ENCODE results near the gene BRD3OS.
"Not testable (repeated sequence)": the region's sequence is repeated elsewhere in the genome, so short reads cannot be mapped to it uniquely, and the experiment has no call there.

BRD3OS gene, protein sequence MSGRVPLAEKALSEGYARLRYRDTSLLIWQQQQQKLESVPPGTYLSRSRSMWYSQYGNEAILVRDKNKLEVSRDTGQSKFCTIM

DNA sequence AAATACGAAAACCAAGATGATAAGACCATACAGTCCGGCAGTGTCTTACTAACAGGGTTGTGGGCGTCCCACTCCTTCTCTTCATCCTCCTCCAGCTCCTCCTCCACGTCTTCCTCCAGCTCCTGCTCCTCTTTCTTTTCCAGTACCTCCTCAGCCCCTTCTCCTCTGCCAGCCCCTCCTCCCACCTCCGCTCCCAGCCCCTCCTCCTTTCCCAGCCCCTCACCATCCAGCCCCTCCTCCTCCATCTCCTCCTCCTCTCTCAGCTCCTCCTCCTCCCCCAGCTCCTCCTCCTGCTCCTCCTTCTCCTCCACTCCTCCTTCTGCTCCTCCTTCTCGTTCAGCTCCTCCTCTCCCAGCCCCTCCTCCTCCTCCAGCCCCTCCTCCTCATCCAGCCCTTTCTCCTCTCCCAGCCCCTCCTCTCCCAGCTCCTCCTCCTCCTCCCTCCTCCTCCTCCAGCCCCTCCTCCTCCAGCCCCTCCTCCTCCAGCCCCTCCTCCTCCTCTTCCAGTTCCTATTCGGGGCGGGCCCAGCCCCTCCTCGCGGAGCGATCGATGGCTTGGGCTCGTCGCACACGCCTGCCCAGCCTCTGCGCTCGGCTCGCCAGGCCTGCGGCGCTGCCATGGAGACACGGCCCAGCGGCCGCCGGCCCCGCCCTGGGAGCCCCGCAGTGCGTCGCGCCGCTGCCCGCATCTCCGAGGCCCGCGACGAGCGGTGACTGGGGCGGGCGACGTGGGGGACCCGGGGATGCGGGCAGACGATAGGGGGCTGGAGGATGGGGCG is at the start of gene BRD3OS:
TSS of gene BRD3OS (plus strand) at position 654 of the 778 bp plus-strand sequence. CDS start 1,267 bp downstream, outside the sequence.
- DNase-seq = peak; percentile 90

DNA sequence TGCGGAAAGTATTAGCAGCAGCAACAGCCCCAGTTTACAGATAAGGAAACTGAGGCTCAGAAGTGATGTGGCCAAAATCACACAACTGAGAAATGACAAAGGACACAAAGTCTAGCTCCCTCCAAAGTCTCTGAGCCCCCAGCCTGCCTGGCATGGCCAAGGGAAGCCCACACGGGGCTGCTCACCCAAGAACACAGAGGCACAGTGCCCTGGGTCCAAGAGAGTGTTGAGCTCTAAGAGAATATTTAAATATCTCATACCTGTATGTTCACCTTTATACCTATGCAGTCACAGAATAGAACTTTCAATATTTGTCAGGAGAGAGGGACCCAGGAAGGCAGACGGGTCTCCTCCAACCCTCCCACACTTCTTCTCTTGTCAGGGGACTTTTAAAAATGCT is 49.8 kb upstream of the BRD3OS start:
- no peak for DNase-seq

DNA sequence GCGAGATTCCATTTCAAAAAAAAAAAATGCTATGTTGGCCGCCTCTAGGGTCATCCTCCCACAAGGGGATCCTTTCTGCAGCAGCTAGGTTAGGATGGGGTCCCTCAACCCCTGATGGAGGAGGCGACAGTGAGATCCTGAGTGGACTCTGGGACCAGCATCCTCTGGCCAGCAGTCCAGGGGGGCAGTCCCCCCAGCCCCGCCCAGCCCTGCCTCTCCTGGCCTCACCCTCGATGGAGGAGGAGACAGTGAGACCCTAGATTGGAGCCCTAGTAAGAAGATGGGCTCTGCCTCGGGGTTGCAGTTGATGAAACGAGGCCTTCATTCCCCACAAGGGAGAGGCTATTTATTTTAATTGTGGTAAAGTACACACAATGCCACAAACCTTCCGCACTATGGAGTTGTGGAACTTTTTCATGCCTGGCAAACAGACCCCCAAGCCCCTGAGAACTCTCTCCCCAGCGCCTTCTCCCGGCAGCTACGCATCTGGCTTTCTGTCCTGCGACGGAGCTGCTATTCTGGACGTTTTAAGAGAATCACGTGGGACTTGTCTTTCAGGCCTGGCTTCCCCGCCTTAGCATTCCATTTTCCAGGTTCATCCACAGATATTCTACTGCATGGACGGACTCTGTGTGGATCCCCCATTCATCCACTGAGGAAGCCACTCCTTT is 49.0 kb upstream of the BRD3OS start:
- no peak for DNase-seq

DNA sequence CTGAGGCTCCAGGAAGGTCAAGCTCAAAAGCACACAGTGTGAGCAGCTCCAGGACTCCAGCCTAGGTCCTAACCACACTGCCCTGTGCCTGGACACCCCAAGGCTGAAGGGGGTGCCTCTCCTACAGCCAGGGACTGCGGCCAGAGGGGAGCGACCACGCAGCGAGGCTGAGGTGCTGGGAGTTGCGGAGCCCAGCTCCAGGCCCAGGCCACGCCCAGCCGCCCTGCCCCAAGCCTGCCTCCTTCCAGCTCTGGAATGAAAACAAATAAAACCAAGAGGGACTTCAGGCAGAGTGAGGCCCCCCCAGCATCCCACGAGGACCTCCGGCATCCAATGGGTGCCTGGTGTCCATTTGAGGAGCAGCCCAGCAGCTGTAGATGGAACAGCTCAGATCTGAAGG is 48.4 kb upstream of the BRD3OS start:
- no peak for DNase-seq

DNA sequence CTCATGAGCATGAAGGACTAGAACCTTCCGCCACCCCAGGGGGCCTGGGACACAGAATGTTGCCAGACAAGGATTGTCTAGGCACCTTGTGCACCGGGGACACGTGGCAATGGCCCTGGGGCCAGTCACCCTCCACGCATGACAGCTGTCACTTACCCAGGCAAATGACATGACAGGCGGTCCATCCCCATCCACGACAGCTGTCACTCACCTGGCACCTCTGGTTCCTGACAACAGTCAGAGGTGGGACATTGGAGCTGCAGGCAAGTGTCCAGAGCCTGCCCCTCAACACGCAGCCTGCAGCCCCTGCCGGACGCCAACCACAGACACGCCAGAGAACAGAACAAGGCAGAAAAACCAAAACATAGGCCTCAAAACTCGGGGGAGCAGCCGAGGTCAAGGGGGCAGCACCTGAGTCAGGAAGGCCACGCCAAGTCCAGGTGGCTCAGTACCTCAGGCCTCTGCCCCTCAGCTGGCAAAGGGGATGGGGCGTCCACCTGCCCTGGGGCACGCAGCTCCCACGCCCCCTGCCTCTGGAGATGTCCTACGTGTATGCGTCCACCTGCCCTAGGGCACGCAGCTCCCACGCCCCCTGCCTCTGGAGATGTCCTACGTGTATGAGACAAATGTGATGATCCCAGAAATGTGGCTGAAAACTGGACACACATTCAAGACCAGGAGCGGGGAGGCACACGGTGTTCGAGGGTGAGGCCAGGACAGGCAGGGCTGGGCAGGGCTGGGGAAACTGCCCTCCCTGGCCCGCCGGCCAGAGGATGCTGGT is 47.7 kb upstream of the BRD3OS start:
- DNase-seq = no peak

DNA sequence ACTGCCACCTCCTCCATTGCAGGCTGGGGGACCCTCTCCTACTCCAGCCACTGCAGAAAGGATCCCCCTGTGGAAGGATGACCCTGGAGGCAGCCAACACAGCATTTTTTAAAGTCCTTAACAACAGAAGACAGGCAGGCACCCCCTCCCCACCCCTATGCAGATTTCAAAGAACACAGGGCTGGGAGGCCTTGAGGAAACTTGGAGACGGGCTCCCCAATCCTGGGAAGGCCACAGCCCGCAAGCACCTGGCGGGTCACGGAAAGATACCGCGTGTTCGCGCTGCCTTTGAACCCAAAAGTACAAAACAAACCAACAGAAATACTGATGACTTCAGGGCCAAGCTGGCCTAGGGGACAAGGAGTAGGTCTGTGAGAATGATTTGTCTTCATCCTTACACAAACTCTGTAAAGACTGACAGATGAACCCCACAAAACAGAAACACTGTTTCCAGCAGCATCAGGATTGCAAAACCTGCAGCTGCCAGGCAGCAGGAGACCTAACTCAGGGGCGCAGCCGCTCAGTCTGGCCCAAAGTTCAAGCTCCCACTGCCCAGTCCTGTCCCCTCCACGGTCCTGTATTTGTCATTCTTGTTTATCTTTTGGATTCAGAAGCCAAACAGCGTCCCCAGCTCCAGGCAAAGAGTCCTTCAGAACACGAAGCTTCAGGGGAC is 46.9 kb upstream of the BRD3OS start:
- no peak for DNase-seq

DNA sequence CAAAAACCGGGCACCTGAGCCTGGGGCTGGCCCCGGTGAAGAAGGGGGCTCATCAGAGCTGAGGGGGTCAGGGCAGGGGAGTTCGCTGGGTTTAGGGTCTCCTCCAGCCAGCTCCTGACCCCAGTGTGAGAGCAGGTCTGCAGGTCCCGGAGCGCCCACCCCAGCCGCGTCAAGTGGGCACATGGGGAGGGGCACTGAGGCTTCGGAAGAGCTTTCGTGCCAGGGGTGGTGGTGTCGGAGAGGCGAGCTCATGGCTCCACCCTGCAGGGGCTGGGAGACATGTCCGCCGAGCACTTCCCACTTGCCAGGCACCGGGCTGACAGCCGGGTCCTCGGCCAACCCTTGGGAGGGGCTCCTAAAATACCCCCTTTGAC is 46.4 kb upstream of the BRD3OS start:
- no peak for DNase-seq

DNA sequence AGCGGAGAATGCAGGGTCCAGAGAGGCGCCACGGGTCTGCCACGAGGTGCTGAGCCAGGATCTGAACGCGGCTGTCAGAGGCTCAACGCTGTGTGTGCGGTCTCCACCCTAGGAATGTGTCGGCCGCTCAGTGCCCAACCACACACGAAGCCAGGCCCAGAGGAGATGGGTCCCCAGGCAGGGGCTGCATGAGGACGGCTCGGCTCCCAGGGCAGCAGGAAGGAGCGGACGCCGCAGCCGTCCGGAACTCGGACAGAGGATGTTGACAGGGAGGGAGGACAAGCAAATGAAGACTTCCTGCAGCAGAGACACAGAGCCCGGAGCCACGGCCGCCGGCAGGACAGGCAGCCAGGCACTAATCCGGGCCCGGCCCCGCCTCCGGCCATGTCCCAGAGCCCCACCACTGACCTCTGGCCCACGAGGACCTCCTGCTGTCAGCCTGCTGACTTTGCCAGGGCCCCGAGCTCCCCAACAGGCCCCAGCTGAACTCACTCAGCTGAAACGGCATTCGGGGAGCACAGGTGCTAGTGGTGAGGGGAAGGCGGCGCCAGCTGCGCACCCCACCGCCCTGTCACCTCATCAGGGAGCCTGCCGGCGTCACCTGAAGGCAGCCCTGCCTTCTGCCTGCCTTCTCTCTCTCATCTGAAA is 45.9 kb upstream of the BRD3OS start:
- no peak for DNase-seq

DNA sequence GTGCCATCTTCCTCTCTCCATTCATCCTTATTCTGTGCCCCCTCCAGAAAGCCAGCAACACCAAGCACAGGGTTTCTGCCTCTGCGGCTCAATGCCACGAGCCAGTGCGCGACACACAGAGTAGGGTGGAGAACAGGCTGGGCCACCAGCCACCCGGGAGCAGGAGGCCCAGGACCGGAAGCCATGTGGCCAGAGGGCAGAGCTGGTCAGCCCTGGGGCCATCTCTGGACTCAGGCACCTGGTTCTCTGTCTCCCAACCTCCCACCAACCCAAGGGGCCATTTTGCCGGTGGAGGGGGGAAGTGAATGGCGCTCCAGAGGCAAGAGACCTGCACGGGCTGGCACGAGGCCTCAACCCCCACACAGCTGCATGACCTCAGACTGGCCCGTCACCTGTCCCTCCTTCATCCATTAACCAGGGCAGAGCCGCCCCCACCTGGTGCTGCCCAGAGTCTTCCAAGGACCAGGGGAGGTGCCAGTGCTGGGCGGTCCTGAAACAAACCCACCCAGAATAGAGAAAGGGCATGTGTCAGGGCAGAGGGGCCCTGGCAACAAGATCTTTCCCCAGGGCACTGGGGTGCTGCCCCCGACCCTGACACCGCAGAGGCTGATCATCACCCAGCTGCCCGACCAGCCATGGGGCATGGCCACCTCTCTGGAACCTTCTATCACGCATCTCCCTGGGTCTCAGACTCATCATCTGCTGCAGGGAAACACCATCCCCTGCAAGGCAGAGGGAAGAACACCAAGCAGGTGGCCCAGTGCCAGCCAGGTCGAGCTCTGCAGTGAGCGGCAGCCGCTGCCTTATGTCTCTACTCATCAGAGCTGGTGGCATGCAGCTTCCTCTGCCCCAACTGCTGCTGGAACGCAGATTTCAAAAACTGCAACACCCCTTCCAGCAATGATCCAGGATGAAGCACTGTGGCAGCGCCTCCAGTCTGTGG is 45.1 kb upstream of the BRD3OS start:
- no peak for DNase-seq

DNA sequence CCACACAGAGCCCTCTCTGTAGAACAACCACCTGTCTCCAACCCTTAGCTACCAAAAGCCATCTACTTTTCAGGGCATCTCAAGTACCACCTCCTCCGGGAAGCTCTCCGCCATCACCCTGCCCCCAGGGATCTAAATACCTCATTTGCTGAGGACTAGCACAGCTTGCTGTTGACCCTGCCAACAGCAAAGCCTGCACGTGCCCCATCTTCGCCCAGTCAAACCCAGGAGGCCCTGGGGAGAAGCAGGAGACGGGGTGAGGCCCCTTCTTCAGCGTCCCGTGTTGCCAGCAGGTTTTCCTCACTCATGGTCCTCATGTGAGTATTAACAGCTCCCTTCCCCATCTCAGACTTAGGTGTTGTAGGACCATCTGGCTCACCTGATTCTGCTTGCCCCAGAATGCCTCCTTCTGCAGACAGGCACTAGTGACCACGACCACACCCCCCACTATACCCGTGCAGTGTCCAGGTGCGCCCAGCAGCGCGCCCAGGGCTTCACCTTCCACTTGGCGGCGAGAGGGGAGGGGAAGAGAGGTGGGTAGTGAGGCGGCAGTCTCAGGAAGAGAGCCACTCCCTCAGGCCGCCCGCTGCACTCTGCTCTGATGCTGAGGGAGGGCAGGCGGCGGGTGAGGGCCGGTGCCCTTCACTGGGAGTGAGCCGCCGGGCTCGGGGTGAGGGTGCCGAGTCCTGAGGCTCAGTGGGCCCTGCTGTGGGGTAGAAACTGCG is 44.3 kb upstream of the BRD3OS start:
- no peak for DNase-seq

DNA sequence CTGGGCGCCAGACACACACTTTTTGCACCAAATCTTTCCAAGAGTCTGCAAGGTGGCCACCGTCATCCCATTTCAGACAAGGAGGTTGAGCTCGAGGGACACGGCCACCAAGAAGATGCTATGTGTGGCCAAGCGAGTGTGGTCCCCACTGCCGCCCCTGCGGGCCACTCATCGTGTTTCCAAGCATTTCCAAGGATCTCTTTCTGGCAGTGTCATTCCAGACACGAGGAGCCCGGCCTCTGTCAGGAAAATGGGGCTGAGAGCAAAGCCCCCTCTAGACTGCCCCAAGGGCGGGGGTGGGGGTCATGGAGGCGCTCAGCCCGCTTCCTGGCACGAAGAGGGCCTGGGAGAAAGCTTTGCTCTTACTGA is 43.7 kb upstream of the BRD3OS start:
- no peak for DNase-seq

DNA sequence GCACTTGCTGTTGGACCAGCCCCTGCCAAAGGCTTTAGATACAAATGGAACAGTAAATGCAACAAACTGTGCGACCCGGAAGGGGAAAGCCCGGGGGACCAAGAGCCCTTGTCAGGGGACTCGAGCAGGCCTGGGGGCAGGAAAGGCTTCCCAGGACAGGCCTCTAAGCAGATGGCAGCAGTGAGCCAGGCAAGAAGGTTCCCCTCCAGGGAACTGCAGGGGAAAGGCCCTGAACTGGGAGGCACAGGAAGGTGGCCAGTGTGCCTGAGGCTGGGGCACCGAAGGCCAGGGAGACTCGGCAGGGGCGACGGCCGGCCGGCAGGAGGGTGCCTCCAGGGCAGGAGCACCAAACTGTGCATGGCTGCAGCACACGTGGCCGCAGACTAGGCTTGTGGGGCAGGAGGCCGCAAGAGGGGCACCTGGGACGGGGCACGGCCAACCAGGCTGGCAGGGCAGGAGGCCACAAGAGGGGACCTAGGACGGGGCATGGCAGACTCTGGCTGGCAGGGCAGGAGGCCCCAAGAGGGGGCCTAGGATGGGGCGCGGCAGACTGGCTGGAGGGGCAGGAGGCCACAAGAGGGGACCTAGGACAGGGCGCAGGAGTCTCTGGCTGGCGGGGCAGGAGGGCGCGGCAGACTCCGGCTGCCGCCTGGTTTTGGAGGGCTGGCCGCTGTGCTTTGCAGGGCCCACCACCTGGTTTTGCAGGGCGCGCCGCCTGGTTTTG is 43.2 kb upstream of the BRD3OS start:
- no peak for DNase-seq

DNA sequence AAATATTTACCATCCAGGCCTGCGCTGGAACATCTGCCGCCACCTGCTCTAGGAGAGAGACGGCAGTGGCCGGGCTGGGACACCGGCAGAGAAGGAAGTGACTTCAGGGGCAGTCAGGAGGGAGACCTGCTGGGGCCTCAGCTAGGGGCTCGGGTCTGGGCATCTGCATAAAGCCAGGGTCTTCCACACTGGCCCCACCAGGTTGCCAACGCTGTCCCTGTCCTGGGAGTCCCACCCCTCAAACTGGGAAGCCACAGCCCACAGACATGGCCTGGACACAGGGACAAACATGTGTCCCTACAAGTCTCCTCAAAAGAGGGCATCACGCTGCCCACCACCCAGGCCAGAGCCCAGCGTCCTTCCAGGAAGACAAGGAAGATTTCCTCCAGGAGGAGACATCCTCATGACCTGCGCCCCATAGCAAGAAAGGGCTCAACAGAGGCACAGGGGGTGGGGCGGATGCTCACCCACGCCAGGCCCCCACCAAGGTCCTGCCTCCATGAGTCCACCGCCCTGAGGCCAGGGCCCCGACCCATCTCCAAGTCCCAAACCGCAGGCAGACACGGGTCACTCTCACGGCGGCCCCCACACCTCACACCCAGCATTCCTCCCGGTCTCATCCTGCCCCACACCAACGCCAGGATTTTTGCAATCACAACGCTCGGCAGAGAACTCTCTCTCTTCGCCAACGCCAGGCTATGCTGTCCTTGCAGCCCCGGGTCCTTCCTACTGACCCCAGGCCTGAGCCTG is 42.1 kb upstream of the BRD3OS start:
- no peak for DNase-seq

DNA sequence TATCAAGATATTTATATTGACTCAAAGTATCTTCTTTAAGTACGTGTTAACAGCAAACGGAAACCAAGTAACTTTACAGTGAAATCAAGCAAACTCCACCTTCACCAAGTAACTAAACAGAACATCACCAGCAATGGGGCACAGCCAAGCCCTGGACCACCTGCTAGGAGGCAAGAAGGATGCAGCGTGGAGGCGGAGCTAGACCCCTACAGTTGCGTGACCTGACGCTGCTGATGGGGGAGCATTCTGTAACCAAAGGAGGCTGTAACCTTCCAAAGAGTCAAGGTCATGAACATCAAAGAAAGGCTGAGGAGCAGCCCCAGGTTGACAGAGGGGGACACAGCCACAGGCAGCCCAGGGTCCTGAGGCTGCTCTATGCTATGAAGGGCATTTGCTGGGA is 39.2 kb upstream of the BRD3OS start:
- no peak for DNase-seq

DNA sequence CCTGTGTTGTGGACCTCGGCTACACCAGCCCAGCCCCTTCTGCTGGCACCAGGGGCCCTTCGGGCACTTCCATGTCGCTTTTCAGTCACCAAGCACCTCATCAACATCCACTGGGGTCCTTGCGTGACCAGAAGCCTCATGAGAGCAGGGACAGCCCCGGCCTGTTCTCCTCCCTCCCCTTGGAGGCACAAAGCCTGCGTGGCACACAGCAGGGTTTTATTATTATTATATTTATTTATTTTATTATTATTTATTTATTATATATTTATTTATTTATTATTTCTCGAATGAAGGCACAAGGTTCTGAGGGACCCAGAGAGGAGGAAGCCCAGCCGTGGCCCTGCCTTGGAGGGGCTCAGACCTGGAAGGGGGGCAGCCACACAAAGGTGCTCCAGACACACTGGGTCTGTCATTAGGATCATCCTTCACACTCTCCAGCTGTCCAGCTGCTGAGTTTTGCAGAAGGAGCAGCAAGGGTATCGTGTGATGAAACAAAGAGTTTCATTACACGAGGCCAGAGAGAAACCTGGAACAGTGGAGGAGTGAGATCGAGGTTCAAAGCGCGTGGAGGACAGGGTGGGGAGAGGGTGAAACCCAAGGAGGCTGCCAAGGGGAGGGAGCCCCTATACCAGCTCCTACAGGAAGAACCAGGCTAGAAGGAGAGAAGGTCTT is 38.4 kb upstream of the BRD3OS start:
- no peak for DNase-seq

DNA sequence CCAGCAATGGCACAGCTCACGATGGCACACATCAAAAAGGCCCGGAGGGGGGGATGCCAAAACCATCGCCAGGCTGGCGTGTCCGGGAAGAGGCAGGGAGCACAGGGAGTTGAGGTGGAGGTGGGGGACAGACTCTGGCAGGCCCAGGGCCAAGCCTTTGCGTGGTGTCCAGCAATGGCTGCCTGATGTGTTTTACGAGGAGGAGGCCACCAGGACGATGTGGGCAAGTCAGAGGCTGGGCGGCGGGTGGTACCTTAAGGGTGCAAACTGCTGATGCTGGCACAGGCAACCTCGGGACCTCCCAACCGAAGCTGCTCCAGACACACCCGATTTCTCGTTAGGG is 37.9 kb upstream of the BRD3OS start:
- DNase-seq = no peak

DNA sequence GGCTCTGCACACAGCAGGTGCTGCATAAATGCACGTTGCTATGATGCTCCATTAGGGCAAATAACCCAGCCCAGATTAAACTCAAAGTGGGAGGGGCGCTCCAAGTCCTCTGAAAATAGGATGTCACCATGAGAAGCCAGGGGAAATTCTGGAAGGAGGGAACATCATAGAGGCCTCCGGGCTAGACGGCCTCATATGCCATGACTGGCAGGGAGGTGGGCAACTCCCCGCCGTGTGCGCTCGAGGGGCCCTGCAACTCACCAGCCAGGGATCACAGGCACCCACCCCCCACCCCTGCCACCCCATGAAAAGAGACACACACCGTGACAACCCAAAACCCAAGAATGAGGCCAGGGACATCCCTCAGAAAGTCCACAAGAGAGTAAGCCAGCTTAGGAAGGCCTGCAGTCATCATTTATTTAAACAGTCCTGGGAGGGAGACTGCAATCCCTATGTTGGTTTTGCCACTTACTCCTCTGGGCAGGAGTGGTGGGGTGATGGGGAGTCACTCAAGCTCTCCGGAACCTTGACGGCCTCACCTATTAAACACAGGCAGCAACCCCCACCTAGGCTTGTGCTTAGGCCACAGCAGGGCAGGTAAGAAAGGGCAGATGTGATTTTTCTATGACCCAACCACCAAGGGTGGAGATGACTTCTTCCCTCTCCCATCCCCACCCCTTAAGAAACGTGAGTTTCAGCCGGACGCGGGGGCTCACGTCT is 37.2 kb upstream of the BRD3OS start:
- DNase-seq = no peak

DNA sequence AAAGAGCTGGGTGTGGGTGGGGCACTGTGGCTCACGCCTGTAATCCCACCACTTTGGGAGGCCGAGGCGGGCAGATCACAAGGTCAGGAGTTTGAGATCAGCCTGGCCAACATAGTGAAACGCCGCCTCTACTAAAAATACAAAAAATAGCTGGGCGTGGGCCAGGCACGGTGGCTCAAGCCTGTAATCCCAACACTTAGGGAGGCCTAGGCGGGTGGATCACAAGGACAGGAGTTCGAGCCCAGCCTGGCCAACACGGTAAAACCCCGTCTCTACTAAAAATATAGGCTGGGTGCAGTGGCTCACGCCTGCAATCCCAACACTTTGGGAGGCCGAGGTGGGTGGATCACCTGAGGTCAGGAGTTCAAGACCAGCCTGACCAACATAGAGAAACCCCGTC is 36.5 kb upstream of the BRD3OS start:
- not testable (repeated sequence) for DNase-seq

Measured in stimulated activated CD4-positive, alpha-beta T cell treated with anti-CD3 and anti-CD28 coated beads, Interleukin-4, amount 100 ng/mL, for 1 hour (primary cell).